ENCODE data around the gene TBATA.

TBATA gene

GRCh38 chr10:70777063-70777875 is 7.9 kb downstream of the TBATA start:
- ATAC-seq (ENCODE audit: low read depth) (no peak), DNase-seq (ENCODE audit: low spot score) (no peak)
- TF ChIP-seq CTCF (IDR thresholded peaks at IDR 0.05; ENCODE audit: poor library complexity, severe bottlenecking), result no peak
- Histone ChIP-seq H3K27me3 (ENCODE audit: insufficient read depth, poor library complexity, severe bottlenecking) (no peaks in the 10 kb centered on the region), H3K27ac (ENCODE audit: poor library complexity, severe bottlenecking) (no peak overlapping the region), H3K9me3 (ENCODE audit: severe bottlenecking) (no peaks in the 10 kb centered on the region), H3K36me3 (ENCODE audit: low read depth) (no peaks in the 10 kb centered on the region), H3K4me3 (ENCODE audit: severe bottlenecking) (no peak overlapping the region), H3K4me1 (ENCODE audit: insufficient read depth, poor library complexity, severe bottlenecking) (no peaks in the 10 kb centered on the region)

GRCh38 chr10:70776455-70777005 is 8.6 kb downstream of the TBATA start:
- TF ChIP-seq CTCF (IDR thresholded peaks at IDR 0.05; ENCODE audit: poor library complexity, severe bottlenecking), result no peak
- no peaks in the 10 kb centered on the region for H3K27me3 ChIP-seq (ENCODE audit: insufficient read depth, poor library complexity, severe bottlenecking)
- no peak for DNase-seq (ENCODE audit: low spot score)
- no peaks in the 10 kb centered on the region for H3K4me1 ChIP-seq (ENCODE audit: insufficient read depth, poor library complexity, severe bottlenecking)
- no peak overlapping the region for H3K4me3 ChIP-seq (ENCODE audit: severe bottlenecking)
- no peaks in the 10 kb centered on the region for H3K9me3 ChIP-seq (ENCODE audit: severe bottlenecking)
- H3K36me3 ChIP-seq (ENCODE audit: low read depth), result no peaks in the 10 kb centered on the region
- no peak overlapping the region for H3K27ac ChIP-seq (ENCODE audit: poor library complexity, severe bottlenecking)
- ATAC-seq (ENCODE audit: low read depth), result no peak

GRCh38 chr10:70775679-70776454 is 9.3 kb downstream of the TBATA start:
- DNase-seq (ENCODE audit: low spot score) (no peak), ATAC-seq (ENCODE audit: low read depth) (no peak)
- H3K9me3 ChIP-seq (ENCODE audit: severe bottlenecking), result no peaks in the 10 kb centered on the region
- no peaks in the 10 kb centered on the region for H3K36me3 ChIP-seq (ENCODE audit: low read depth)
- no peak overlapping the region for H3K4me3 ChIP-seq (ENCODE audit: severe bottlenecking)
- TF ChIP-seq CTCF (IDR thresholded peaks at IDR 0.05; ENCODE audit: poor library complexity, severe bottlenecking), result no peak
- no peaks in the 10 kb centered on the region for H3K4me1 ChIP-seq (ENCODE audit: insufficient read depth, poor library complexity, severe bottlenecking)
- no peak overlapping the region for H3K27ac ChIP-seq (ENCODE audit: poor library complexity, severe bottlenecking)
- H3K27me3 ChIP-seq (ENCODE audit: insufficient read depth, poor library complexity, severe bottlenecking), result no peaks in the 10 kb centered on the region

- Histone ChIP-seq H3K27me3 (ENCODE audit: insufficient read depth, poor library complexity, severe bottlenecking) (no peaks in the 10 kb centered on the region), H3K27ac (ENCODE audit: poor library complexity, severe bottlenecking) (no peak overlapping the region), H3K4me3 (ENCODE audit: severe bottlenecking) (no peak overlapping the region), H3K9me3 (ENCODE audit: severe bottlenecking) (no peaks in the 10 kb centered on the region), H3K4me1 (ENCODE audit: insufficient read depth, poor library complexity, severe bottlenecking) (no peaks in the 10 kb centered on the region), H3K36me3 (ENCODE audit: low read depth) (no peaks in the 10 kb centered on the region)
- no peak for TF ChIP-seq CTCF (IDR thresholded peaks at IDR 0.05; ENCODE audit: poor library complexity, severe bottlenecking)
- DNase-seq (ENCODE audit: low spot score) (no peak), ATAC-seq (ENCODE audit: low read depth) (peak; percentile 64)
Observed at GRCh38 chr10:70774810-70775678, 10.1 kb downstream of the TBATA start.

Measured in RWPE2 (cell line).